Effector CD8-positive, alpha-beta T cell (primary cell): ENCODE measurements around the gene NAV2.
"Not testable (repeated sequence)": the region's sequence is repeated elsewhere in the genome, so short reads cannot be mapped to it uniquely, and the experiment has no call there.

Experiments
- DNase-seq: peaks from one replicate; lab custom pipeline; 2025; lab: John Stamatoyannopoulos, UW

NAV2 gene

GRCh38 chr11:19952911-19953310, 240.3 kb downstream of the NAV2 start:
- DNase-seq = no peak

- no peak for DNase-seq
These were observed 240.7 kb downstream of the NAV2 start for GRCh38 chr11:19953336-19953735.

GRCh38 chr11:19953909-19954308, 241.3 kb downstream of the NAV2 start:
- no peak for DNase-seq

- DNase-seq = no peak
These were observed 242.3 kb downstream of the NAV2 start for GRCh38 chr11:19954899-19955298.

- DNase-seq = no peak
These were observed 243.0 kb downstream of the NAV2 start for GRCh38 chr11:19955660-19956059.

GRCh38 chr11:19956228-19956627, 243.6 kb downstream of the NAV2 start:
- no peak for DNase-seq

GRCh38 chr11:19957294-19957943, 244.8 kb downstream of the NAV2 start:
- DNase-seq = no peak

GRCh38 chr11:19958204-19958603, 245.6 kb downstream of the NAV2 start:
- DNase-seq = no peak

GRCh38 chr11:19959210-19959609, 246.6 kb downstream of the NAV2 start:
- DNase-seq = no peak

GRCh38 chr11:19959648-19960059, 247.0 kb downstream of the NAV2 start:
- no peak for DNase-seq

- DNase-seq = not testable (repeated sequence)
These were observed 247.8 kb downstream of the NAV2 start for GRCh38 chr11:19960410-19960809.

- DNase-seq = no peak
These were observed 248.6 kb downstream of the NAV2 start for GRCh38 chr11:19961225-19961624.

GRCh38 chr11:19962053-19962800, 249.6 kb downstream of the NAV2 start:
- DNase-seq = no peak

- DNase-seq = no peak
These were observed 250.2 kb downstream of the NAV2 start for GRCh38 chr11:19962801-19963175.

- no peak for DNase-seq
These were observed 251.2 kb downstream of the NAV2 start for GRCh38 chr11:19963697-19964387.

- DNase-seq = no peak
These were observed 253.8 kb downstream of the NAV2 start for GRCh38 chr11:19966441-19966840.

- DNase-seq = no peak
These were observed 254.3 kb downstream of the NAV2 start for GRCh38 chr11:19966927-19967326.

- no peak for DNase-seq
These were observed 255.2 kb downstream of the NAV2 start for GRCh38 chr11:19967787-19968186.

GRCh38 chr11:19968860-19969259, 256.2 kb downstream of the NAV2 start:
- DNase-seq = no peak

- DNase-seq = no peak
These were observed 258.3 kb downstream of the NAV2 start for GRCh38 chr11:19970944-19971343.

GRCh38 chr11:19972091-19972490, 259.5 kb downstream of the NAV2 start:
- no peak for DNase-seq

- DNase-seq = no peak
These were observed 260.0 kb downstream of the NAV2 start for GRCh38 chr11:19972651-19973050.

- DNase-seq = no peak
These were observed 260.5 kb downstream of the NAV2 start for GRCh38 chr11:19973136-19973635.
